HUES64 (cell line): ENCODE measurements around the gene MBIP.

Source experiments
- H3K27ac ChIP-seq: 2 replicates; pipeline ENCODE4 v1.7.0; 2013; ENCODE audit warnings: low read depth, low read length, inconsistent platforms
- H3K27me3 ChIP-seq: 2 replicates; pipeline ENCODE4 v1.6.1; 2013; ENCODE audit warnings: mild to moderate bottlenecking, low read length; ENCODE audit not compliant: insufficient read depth
- H3K36me3 ChIP-seq: 2 replicates; pipeline ENCODE4 v1.6.1; 2013; ENCODE audit warnings: mild to moderate bottlenecking, low read length; ENCODE audit not compliant: insufficient read depth
- H3K4me1 ChIP-seq: 2 replicates; pipeline ENCODE4 v1.6.1; 2013; ENCODE audit warnings: mild to moderate bottlenecking, low read length, moderate library complexity; ENCODE audit not compliant: insufficient read depth
- H3K4me3 ChIP-seq: 2 replicates; pipeline ENCODE4 v1.5.1; 2013; ENCODE audit warnings: mild to moderate bottlenecking, low read length, moderate library complexity
- H3K9ac ChIP-seq: 2 replicates; pipeline ENCODE4 v1.6.1; 2013; ENCODE audit warnings: mild to moderate bottlenecking, low read depth, low read length
- H3K9me3 ChIP-seq: 2 replicates; pipeline ENCODE4 v1.6.1; 2013; ENCODE audit warnings: low read depth, low read length; ENCODE audit not compliant: insufficient read depth
- WGBS: fragments of 150-250, 120-280 bp; methylation state at CpG from one replicate; pipeline ENCODE4 v1.1.7; 2013; ENCODE audit warnings: missing lambda C conversion rate; 5-methylcytosine and 5-hydroxymethylcytosine counted together

MBIP gene

DNA sequence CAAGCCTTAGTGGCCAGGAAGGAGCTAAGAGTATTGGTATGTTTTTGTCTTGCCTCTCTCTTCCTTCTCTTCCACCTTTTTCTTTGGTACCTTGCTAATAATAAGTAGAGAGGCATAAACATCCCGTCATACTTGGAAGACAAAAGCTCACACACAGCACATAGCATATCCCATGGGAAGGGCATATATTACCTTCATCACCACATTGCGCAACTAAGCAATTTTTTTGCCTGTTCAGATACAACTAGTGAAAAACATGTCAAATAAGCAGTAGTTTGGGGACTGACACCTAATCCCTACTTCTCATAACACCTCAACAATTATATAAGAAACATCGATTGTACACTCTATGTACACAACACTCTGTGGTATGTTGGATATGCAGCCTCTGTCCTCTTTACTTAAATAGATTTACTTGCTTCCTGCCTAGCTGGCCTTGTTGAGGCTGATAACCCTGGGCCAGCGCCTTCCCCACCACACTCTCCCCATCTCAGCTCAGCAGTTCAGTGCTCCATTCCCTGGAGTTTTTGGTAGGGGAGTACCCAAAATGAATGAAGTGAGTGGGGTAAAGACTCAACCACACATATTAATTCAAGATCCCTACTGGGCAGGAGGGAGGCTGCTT is 35.4 kb downstream of the MBIP start:
- 93% methylated on average over 3 of the region's 4 CpGs for WGBS
- Histone ChIP-seq H3K9ac (no peak overlapping the region), H3K4me1 (peaks cover 20% of the 10 kb centered on the region), H3K27me3 (no peaks in the 10 kb centered on the region), H3K27ac (no peak overlapping the region), H3K36me3 (no peaks in the 10 kb centered on the region), H3K9me3 (no peaks in the 10 kb centered on the region), H3K4me3 (no peak overlapping the region)

- Histone ChIP-seq H3K4me3 (no peak overlapping the region), H3K9me3 (no peaks in the 10 kb centered on the region), H3K4me1 (peaks cover 44% of the 10 kb centered on the region), H3K27me3 (no peaks in the 10 kb centered on the region), H3K27ac (no peak overlapping the region), H3K9ac (no peak overlapping the region), H3K36me3 (no peaks in the 10 kb centered on the region)
- WGBS: 81% methylated on average over 2 of the region's 2 CpGs
Observed at GRCh38 chr14:36281309-36281708, 39.1 kb downstream of the MBIP start.

DNA sequence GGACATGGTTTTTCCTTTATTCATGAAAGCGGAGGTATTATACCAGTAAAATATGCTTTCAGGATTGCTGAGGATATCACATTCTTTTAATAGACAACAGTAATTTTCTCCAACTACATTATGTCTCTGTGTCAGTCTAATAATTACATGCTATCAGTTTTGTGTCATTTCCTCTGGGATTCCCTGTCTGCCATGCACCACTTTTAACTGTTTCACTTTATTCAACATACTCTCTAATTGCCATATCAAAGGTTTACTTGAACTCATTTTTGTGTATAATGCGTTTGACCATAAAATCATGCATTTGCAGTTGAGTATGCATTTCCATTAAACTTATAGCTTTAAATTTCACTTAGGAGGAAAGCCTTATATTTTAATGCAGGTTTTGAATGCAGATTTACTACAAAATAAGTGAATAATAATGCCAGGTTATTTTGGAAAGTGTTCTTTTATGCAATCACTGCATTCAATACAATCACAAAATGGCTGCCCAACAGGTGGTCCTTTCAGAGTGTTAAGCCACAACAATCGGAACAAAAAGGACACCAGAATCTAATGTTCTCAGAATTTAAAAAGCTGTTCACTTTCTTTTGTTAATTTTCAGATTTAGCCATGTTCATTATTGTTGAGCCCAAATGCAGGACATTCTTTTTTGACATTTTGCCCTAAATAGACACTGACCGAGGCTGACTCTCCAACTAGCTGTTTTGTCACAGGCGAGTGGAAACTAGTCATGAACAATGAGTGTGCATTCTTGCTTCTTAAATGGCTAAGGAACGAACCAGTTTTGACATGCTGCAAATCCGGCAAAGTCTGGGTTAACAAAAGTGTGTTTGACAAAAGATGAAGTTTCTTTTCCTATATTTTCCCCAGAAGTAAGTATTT is 40.9 kb downstream of the MBIP start:
- H3K9ac ChIP-seq: peak overlapping the region; percentile 27; the same call in 1 of the 2 replicates
- peaks cover 58% of the 10 kb centered on the region for H3K4me1 ChIP-seq
- H3K27ac ChIP-seq: peak overlapping the region; percentile 89
- 52% methylated on average over 7 of the region's 7 CpGs for WGBS
- H3K9me3 ChIP-seq: no peaks in the 10 kb centered on the region
- H3K36me3 ChIP-seq: no peaks in the 10 kb centered on the region
- H3K4me3 ChIP-seq: peak overlapping the region; percentile 17; the same call in 1 of the 2 replicates
- H3K27me3 ChIP-seq: no peaks in the 10 kb centered on the region

- Histone ChIP-seq H3K9ac (no peak overlapping the region), H3K9me3 (no peaks in the 10 kb centered on the region), H3K27ac (no peak overlapping the region), H3K36me3 (no peaks in the 10 kb centered on the region), H3K4me1 (peaks cover 79% of the 10 kb centered on the region), H3K4me3 (no peak overlapping the region), H3K27me3 (peaks cover 19% of the 10 kb centered on the region)
- 98% methylated on average over 3 of the region's 3 CpGs for WGBS
Observed at GRCh38 chr14:36275741-36276140, 44.7 kb downstream of the MBIP start.

- Histone ChIP-seq H3K27me3 (peaks cover 25% of the 10 kb centered on the region), H3K9ac (no peak overlapping the region), H3K4me3 (peak overlapping the region; percentile 8; the same call in 1 of the 2 replicates), H3K36me3 (no peaks in the 10 kb centered on the region), H3K27ac (no peak overlapping the region), H3K9me3 (no peaks in the 10 kb centered on the region), H3K4me1 (peaks cover 92% of the 10 kb centered on the region)
- 91% methylated on average over 28 of the region's 29 CpGs for WGBS
Observed at GRCh38 chr14:36271939-36272907, 48.2 kb downstream of the MBIP start.

DNA sequence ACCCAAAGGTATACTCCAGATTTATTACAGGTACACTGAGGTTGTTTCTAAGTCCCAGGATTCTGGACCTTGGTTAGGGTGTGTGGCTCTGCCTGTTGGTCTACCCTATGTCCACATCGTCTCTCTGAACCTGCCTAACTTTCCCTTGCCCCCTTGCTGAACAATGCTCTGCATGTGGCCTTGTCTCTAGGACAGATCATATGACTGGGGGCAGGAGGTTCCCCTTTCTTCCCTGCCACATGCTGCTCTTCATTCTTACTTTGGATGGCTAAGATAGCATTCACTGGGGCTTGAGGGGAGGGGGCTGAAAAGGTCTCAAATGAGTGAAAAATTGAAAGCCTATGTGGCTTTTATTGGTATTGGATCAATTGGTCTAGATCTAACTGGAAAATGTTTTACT is 49.2 kb downstream of the MBIP start:
- H3K9ac ChIP-seq: no peak overlapping the region
- WGBS: 31% methylated on average over 1 of the region's 1 CpG
- peaks cover 25% of the 10 kb centered on the region for H3K27me3 ChIP-seq
- no peaks in the 10 kb centered on the region for H3K9me3 ChIP-seq
- H3K4me1 ChIP-seq: peaks cover 86% of the 10 kb centered on the region
- no peaks in the 10 kb centered on the region for H3K36me3 ChIP-seq
- no peak overlapping the region for H3K4me3 ChIP-seq
- no peak overlapping the region for H3K27ac ChIP-seq

- peaks cover 77% of the 10 kb centered on the region for H3K4me1 ChIP-seq
- no peak overlapping the region for H3K9ac ChIP-seq
- WGBS: 87% methylated on average over 1 of the region's 2 CpGs
- no peak overlapping the region for H3K27ac ChIP-seq
- H3K27me3 ChIP-seq: peaks cover 25% of the 10 kb centered on the region
- H3K36me3 ChIP-seq: no peaks in the 10 kb centered on the region
- H3K9me3 ChIP-seq: no peaks in the 10 kb centered on the region
- H3K4me3 ChIP-seq: no peak overlapping the region
Observed at GRCh38 chr14:36270191-36270590, 50.2 kb downstream of the MBIP start.

GRCh38 chr14:36268121-36268520 is 52.3 kb downstream of the MBIP start:
- 98% methylated on average over 3 of the region's 3 CpGs for WGBS
- no peak overlapping the region for H3K27ac ChIP-seq
- H3K9me3 ChIP-seq: no peaks in the 10 kb centered on the region
- H3K27me3 ChIP-seq: peaks cover 24% of the 10 kb centered on the region
- H3K36me3 ChIP-seq: no peaks in the 10 kb centered on the region
- peaks cover 61% of the 10 kb centered on the region for H3K4me1 ChIP-seq
- H3K9ac ChIP-seq: no peak overlapping the region
- no peak overlapping the region for H3K4me3 ChIP-seq

DNA sequence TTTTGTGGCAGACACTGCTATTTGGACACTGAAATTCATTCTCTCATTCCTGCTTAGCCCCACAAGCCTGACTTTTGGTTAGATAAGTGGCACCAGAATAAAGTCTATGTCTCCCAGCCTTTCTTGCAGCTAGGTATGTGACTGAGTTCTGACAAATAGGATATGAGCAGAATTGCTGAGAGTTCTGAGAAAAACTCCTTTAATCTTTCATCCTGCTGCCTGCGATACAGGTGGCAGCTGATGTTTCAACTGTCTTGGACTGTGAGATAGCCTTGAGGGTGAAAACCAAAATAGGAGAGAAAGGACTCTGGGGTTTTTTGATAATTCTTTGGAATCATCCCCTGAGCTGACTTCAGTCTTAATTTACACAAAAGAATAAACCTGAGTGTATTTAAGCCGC is 55.8 kb downstream of the MBIP start:
- no peak overlapping the region for H3K27ac ChIP-seq
- H3K9ac ChIP-seq: no peak overlapping the region
- 95% methylated on average over 2 of the region's 2 CpGs for WGBS
- no peak overlapping the region for H3K4me3 ChIP-seq
- no peaks in the 10 kb centered on the region for H3K9me3 ChIP-seq
- peaks cover 6% of the 10 kb centered on the region; the same call in 1 of the 2 replicates for H3K27me3 ChIP-seq
- no peaks in the 10 kb centered on the region for H3K36me3 ChIP-seq
- peaks cover 26% of the 10 kb centered on the region for H3K4me1 ChIP-seq

DNA sequence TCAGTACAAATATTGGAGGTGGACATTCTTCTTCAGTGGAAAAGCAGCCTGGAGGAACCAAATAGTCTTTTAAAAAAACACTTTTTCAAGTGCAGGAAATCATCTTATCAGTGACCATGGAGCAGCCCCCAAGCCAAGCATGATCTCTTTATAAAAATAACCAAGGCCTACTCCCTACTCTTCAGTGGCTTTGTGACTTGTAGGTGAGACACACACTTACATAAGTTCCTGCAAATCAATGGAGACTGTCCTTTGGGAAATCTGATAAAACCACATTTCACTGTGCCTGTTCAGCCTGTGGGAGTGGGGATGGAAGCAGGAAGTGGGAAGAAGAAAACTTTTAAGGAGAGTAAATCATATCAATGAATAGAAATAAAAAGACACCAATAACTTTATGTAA is 56.3 kb downstream of the MBIP start:
- H3K9me3 ChIP-seq: no peaks in the 10 kb centered on the region
- H3K36me3 ChIP-seq: no peaks in the 10 kb centered on the region
- H3K27ac ChIP-seq: no peak overlapping the region
- no peak overlapping the region for H3K9ac ChIP-seq
- peaks cover 6% of the 10 kb centered on the region; the same call in 1 of the 2 replicates for H3K27me3 ChIP-seq
- H3K4me1 ChIP-seq: peaks cover 21% of the 10 kb centered on the region
- no peak overlapping the region for H3K4me3 ChIP-seq
